Panc1 (cell line): Measurements from ENCODE around the gene CCDC174.

ENCODE experiments used
- POLR2AphosphoS5 ChIP-seq: IDR thresholded peaks from 2 replicates; pipeline ENCODE4 v1.6.1; 2012; ENCODE audit warnings: mild to moderate bottlenecking, low read depth, low read length, moderate library complexity
- SIN3A ChIP-seq: IDR thresholded peaks from 2 replicates; pipeline ENCODE4 v1.6.1; 2012; ENCODE audit warnings: low read depth, mild to moderate bottlenecking, low read length, moderate library complexity, borderline replicate concordance; ENCODE audit not compliant: insufficient read depth
- TF ChIP-seq, protein P1 (sequence below): fragments of 450-650 bp; IDR thresholded peaks from 2 replicates; pipeline ENCODE4 v1.5.1; 2017; ENCODE audit warnings: mild to moderate bottlenecking
- TF ChIP-seq, protein P2 (sequence below), 2 experiments: IDR thresholded peaks; 2 replicates each; pipeline ENCODE4 v1.6.1; 2011 to 2012; ENCODE audit warnings: low read depth in 2 of 2, control low read depth in 1 of 2, low read length in 1 of 2, mild to moderate bottlenecking in 1 of 2, moderate library complexity in 1 of 2; ENCODE audit not compliant: insufficient read depth in 1 of 2

DNA sequence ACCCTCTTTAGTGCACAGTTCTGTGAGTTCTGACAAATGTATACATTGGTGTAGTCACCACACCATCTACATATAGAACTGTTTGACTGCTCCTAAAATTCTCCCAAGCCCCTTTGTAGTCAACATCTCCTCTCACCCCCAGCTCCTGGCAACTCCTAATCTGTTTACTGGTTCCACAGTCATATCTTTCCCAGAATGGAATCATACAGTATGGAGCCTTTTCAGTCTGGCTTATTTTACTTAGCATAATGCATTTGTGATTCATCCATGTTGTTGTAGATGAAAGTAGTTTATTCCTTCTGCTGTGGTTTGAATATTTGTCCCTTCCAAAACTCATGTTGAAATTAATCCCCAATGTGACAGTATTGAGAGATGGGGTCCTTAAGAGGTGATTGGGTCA lies 41.6 kb upstream of the CCDC174 start:
- TF ChIP-seq, protein P1, sequence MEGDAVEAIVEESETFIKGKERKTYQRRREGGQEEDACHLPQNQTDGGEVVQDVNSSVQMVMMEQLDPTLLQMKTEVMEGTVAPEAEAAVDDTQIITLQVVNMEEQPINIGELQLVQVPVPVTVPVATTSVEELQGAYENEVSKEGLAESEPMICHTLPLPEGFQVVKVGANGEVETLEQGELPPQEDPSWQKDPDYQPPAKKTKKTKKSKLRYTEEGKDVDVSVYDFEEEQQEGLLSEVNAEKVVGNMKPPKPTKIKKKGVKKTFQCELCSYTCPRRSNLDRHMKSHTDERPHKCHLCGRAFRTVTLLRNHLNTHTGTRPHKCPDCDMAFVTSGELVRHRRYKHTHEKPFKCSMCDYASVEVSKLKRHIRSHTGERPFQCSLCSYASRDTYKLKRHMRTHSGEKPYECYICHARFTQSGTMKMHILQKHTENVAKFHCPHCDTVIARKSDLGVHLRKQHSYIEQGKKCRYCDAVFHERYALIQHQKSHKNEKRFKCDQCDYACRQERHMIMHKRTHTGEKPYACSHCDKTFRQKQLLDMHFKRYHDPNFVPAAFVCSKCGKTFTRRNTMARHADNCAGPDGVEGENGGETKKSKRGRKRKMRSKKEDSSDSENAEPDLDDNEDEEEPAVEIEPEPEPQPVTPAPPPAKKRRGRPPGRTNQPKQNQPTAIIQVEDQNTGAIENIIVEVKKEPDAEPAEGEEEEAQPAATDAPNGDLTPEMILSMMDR: no peak
- TF ChIP-seq POLR2AphosphoS5 (no peak), SIN3A (no peak)
- TF ChIP-seq, protein P2, sequence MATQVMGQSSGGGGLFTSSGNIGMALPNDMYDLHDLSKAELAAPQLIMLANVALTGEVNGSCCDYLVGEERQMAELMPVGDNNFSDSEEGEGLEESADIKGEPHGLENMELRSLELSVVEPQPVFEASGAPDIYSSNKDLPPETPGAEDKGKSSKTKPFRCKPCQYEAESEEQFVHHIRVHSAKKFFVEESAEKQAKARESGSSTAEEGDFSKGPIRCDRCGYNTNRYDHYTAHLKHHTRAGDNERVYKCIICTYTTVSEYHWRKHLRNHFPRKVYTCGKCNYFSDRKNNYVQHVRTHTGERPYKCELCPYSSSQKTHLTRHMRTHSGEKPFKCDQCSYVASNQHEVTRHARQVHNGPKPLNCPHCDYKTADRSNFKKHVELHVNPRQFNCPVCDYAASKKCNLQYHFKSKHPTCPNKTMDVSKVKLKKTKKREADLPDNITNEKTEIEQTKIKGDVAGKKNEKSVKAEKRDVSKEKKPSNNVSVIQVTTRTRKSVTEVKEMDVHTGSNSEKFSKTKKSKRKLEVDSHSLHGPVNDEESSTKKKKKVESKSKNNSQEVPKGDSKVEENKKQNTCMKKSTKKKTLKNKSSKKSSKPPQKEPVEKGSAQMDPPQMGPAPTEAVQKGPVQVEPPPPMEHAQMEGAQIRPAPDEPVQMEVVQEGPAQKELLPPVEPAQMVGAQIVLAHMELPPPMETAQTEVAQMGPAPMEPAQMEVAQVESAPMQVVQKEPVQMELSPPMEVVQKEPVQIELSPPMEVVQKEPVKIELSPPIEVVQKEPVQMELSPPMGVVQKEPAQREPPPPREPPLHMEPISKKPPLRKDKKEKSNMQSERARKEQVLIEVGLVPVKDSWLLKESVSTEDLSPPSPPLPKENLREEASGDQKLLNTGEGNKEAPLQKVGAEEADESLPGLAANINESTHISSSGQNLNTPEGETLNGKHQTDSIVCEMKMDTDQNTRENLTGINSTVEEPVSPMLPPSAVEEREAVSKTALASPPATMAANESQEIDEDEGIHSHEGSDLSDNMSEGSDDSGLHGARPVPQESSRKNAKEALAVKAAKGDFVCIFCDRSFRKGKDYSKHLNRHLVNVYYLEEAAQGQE (IDR thresholded peaks at IDR 0.05; ENCODE audit: insufficient read depth in 1 of 2, low read depth in 2 of 2, low read length in 1 of 2): no peak
